Activated CD8-positive, alpha-beta T cell treated with anti-CD3 and anti-CD28 coated beads, Interleukin-2, amount 10 ng/mL, durations not matched to agents 7 days and 5 days (primary cell): ENCODE data around the gene PPFIA4. TPM values are rescaled to one million over a fixed set of nuclear protein-coding genes. Genes with fewer than 3 reads are reported as not detected.
A peak's percentile ranks its signal among the peaks of the same experiment; 100 is the strongest.

Source experiments
- ATAC-seq: fragments of 150-1000 bp; cut with Tn5 transposase; one replicate; pipeline ENCODE4 v1.10.0; 2021; ENCODE audit warnings: moderate library complexity
- CTCF ChIA-PET: fragments of 350-600 bp; sonication (Branson Sonifier 250); formaldehyde crosslinking; loops from one replicate; lab custom pipeline; 2021; ENCODE audit warnings: antibody characterized with exemption; lab: Charles Lee
- POLR2A ChIA-PET: fragments of 350-600 bp; sonication (Branson Sonifier 250); formaldehyde crosslinking; loops from one replicate; lab custom pipeline; 2021; ENCODE audit warnings: antibody characterized with exemption; lab: Charles Lee
- DNase-seq: peaks from one replicate; pipeline ENCODE4 v3.0.0-alpha.2; 2020
- H3K27ac Mint-ChIP-seq: one replicate; pipeline ENCODE4 v1.8.0; 2021; ENCODE audit warnings: mild to moderate bottlenecking, mixed read lengths
- H3K27me3 Mint-ChIP-seq: one replicate; pipeline ENCODE4 v1.8.0; 2021; ENCODE audit warnings: low read depth, mixed read lengths
- H3K36me3 Mint-ChIP-seq: one replicate; pipeline ENCODE4 v1.8.0; 2021; ENCODE audit warnings: low read depth, mixed read lengths
- H3K4me1 Mint-ChIP-seq: one replicate; pipeline ENCODE4 v1.8.0; 2021; ENCODE audit warnings: low read depth, mixed read lengths
- H3K4me3 Mint-ChIP-seq: one replicate; pipeline ENCODE4 v1.8.0; 2021; ENCODE audit warnings: mild to moderate bottlenecking, mixed read lengths
- H3K9me3 Mint-ChIP-seq: one replicate; pipeline ENCODE4 v1.8.0; 2022; ENCODE audit warnings: mixed read lengths; ENCODE audit not compliant: insufficient read depth
- total RNA-seq, 2 experiments: library from RNA; stranded (reverse); gene quantifications; one replicate each; pipeline ENCODE4 v1.2.3, GENCODE V29; 2021

Gene PPFIA4
- total RNA-seq, 2 experiments from 2014 or later, result 31.9 to 32.0 TPM

- ChIA-PET CTCF (interaction anchor here (2.9 to 3.8 kb wide), 2 partner anchors 56 to 101 kb away, joined by 25 to 51 read pairs; no protein-coding TSS in a partner anchor), POLR2A (no interaction called here)
- ATAC-seq, result no peak
- DNase-seq, result no peak
- Mint-ChIP-seq H3K4me1 (peaks cover 4% of the 10 kb centered on the region), H3K27ac (no peak overlapping the region), H3K4me3 (no peak overlapping the region), H3K27me3 (peaks cover 42% of the 10 kb centered on the region), H3K9me3 (no peaks in the 10 kb centered on the region), H3K36me3 (no peaks in the 10 kb centered on the region)
Measured at GRCh38 chr1:203116091-203116820, 90.0 kb downstream of the PPFIA4 start.

- ChIA-PET POLR2A (interaction anchor here (1.0 kb wide), 1 partner anchor 11 kb away, joined by 3 read pairs; no protein-coding TSS in a partner anchor), CTCF (interaction anchor here (0.6 to 3.8 kb wide), 16 partner anchors 12 to 315 kb away, joined by 3 to 51 read pairs (median 4); no protein-coding TSS in a partner anchor)
- Mint-ChIP-seq H3K36me3 (no peaks in the 10 kb centered on the region), H3K4me1 (peaks cover 16% of the 10 kb centered on the region), H3K9me3 (no peaks in the 10 kb centered on the region), H3K27ac (no peak overlapping the region), H3K27me3 (peaks cover 43% of the 10 kb centered on the region), H3K4me3 (no peak overlapping the region)
- peak; percentile 80 for ATAC-seq
- peak; percentile 54 for DNase-seq
Measured at GRCh38 chr1:203117611-203118575, 91.6 kb downstream of the PPFIA4 start.

- H3K9me3 Mint-ChIP-seq, result no peaks in the 10 kb centered on the region
- CTCF ChIA-PET, result interaction anchor here (0.8 to 1.2 kb wide), 3 partner anchors 52 to 148 kb away, joined by 3 to 6 read pairs (median 4); no protein-coding TSS in a partner anchor
- peaks cover 53% of the 10 kb centered on the region for H3K27me3 Mint-ChIP-seq
- POLR2A ChIA-PET, result interaction anchor here (0.7 to 1.1 kb wide), 2 partner anchors 9 to 731 kb away, joined by 3 to 4 read pairs; no protein-coding TSS in a partner anchor
- no peak overlapping the region for H3K4me3 Mint-ChIP-seq
- ATAC-seq (no peak), DNase-seq (peak; percentile 19)
- H3K36me3 Mint-ChIP-seq, result no peaks in the 10 kb centered on the region
- H3K27ac Mint-ChIP-seq, result no peak overlapping the region
- H3K4me1 Mint-ChIP-seq, result peaks cover 16% of the 10 kb centered on the region
Measured at GRCh38 chr1:203120325-203121153, 94.2 kb downstream of the PPFIA4 start.

GRCh38 chr1:203121186-203122015 is 95.1 kb downstream of the PPFIA4 start:
- Mint-ChIP-seq H3K9me3 (no peaks in the 10 kb centered on the region), H3K36me3 (no peaks in the 10 kb centered on the region), H3K27me3 (peaks cover 57% of the 10 kb centered on the region), H3K27ac (no peak overlapping the region), H3K4me1 (peaks cover 16% of the 10 kb centered on the region), H3K4me3 (no peak overlapping the region)
- no peak for DNase-seq
- ChIA-PET CTCF (interaction anchor here (0.8 to 1.2 kb wide), 3 partner anchors 51 to 147 kb away, joined by 3 to 6 read pairs (median 4); no protein-coding TSS in a partner anchor), POLR2A (interaction anchor here (0.7 to 1.1 kb wide), 2 partner anchors 9 to 730 kb away, joined by 3 to 4 read pairs; no protein-coding TSS in a partner anchor)
- ATAC-seq, result peak; percentile 23

GRCh38 chr1:203122159-203122558 is 95.9 kb downstream of the PPFIA4 start:
- Mint-ChIP-seq H3K27ac (no peak overlapping the region), H3K4me1 (peaks cover 20% of the 10 kb centered on the region), H3K4me3 (no peak overlapping the region), H3K9me3 (no peaks in the 10 kb centered on the region), H3K36me3 (no peaks in the 10 kb centered on the region), H3K27me3 (peaks cover 64% of the 10 kb centered on the region)
- ChIA-PET CTCF (no interaction called here), POLR2A (no interaction called here)
- ATAC-seq (no peak), DNase-seq (no peak)

- H3K9me3 Mint-ChIP-seq, result no peaks in the 10 kb centered on the region
- no peak for DNase-seq
- no peak overlapping the region for H3K27ac Mint-ChIP-seq
- H3K36me3 Mint-ChIP-seq, result no peaks in the 10 kb centered on the region
- H3K4me3 Mint-ChIP-seq, result no peak overlapping the region
- no peak for ATAC-seq
- peaks cover 26% of the 10 kb centered on the region for H3K4me1 Mint-ChIP-seq
- ChIA-PET POLR2A (no interaction called here), CTCF (no interaction called here)
- peaks cover 66% of the 10 kb centered on the region for H3K27me3 Mint-ChIP-seq
Measured at GRCh38 chr1:203124011-203124410, 97.7 kb downstream of the PPFIA4 start.

GRCh38 chr1:203124546-203125317 is 98.4 kb downstream of the PPFIA4 start:
- H3K4me1 Mint-ChIP-seq, result peaks cover 26% of the 10 kb centered on the region
- no peak overlapping the region for H3K4me3 Mint-ChIP-seq
- CTCF ChIA-PET, result interaction anchor here (1.3 kb wide), 1 partner anchor 12 kb away, joined by 3 read pairs; no protein-coding TSS in a partner anchor

GRCh38 chr1:203126151-203126865 is 100.0 kb downstream of the PPFIA4 start:
- ChIA-PET CTCF (no interaction called here), POLR2A (no interaction called here)
- H3K27ac Mint-ChIP-seq, result no peak overlapping the region
- H3K9me3 Mint-ChIP-seq, result no peaks in the 10 kb centered on the region
- H3K4me1 Mint-ChIP-seq, result peaks cover 22% of the 10 kb centered on the region
- no peak for DNase-seq
- H3K4me3 Mint-ChIP-seq, result no peak overlapping the region
- ATAC-seq, result no peak
- H3K27me3 Mint-ChIP-seq, result peaks cover 61% of the 10 kb centered on the region
- H3K36me3 Mint-ChIP-seq, result no peaks in the 10 kb centered on the region

More at GRCh38 chr1:203124546-203125317, 98.4 kb downstream of the PPFIA4 start:
- H3K27ac Mint-ChIP-seq, result no peak overlapping the region
- H3K27me3 Mint-ChIP-seq, result peaks cover 72% of the 10 kb centered on the region
- POLR2A ChIA-PET, result no interaction called here
- H3K9me3 Mint-ChIP-seq, result no peaks in the 10 kb centered on the region
- DNase-seq (no peak), ATAC-seq (no peak)
- H3K36me3 Mint-ChIP-seq, result no peaks in the 10 kb centered on the region

GRCh38 chr1:203126866-203127665 is 100.8 kb downstream of the PPFIA4 start:
- peaks cover 14% of the 10 kb centered on the region for H3K4me1 Mint-ChIP-seq
- ATAC-seq (no peak), DNase-seq (no peak)
- POLR2A ChIA-PET, result no interaction called here
- H3K36me3 Mint-ChIP-seq, result no peaks in the 10 kb centered on the region
- peaks cover 56% of the 10 kb centered on the region for H3K27me3 Mint-ChIP-seq
- CTCF ChIA-PET, result interaction anchor here (0.7 to 1.3 kb wide), 2 partner anchors 12 to 45 kb away, joined by 3 read pairs; no protein-coding TSS in a partner anchor
- no peak overlapping the region for H3K27ac Mint-ChIP-seq
- no peak overlapping the region for H3K4me3 Mint-ChIP-seq
- H3K9me3 Mint-ChIP-seq, result no peaks in the 10 kb centered on the region
